ENCODE measurements around the gene TRPM4. TPM values are rescaled to one million over a fixed set of nuclear protein-coding genes. Genes with fewer than 3 reads are reported as not detected.
"Not testable (repeated sequence)": the region's sequence is repeated elsewhere in the genome, so short reads cannot be mapped to it uniquely, and the experiment has no call there.

TRPM4 gene
- total and polyA plus RNA-seq, 4 donors, result 8.1 to 31.2 (median 13.2) TPM

- no peak overlapping the region for H3K4me3 ChIP-seq (ENCODE audit: low read depth in 1 of 3, low read length in 3 of 3)
- H3K36me3 ChIP-seq (ENCODE audit: control insufficient read depth in 4 of 4, insufficient read depth in 3 of 4, low read depth in 1 of 4, low read length in 3 of 4), result no peaks in the 10 kb centered on the region
- WGBS, result 88% methylated on average over 4 of the region's 4 CpGs
- DNase-seq (ENCODE audit: low spot score), result no peak
- no peak for TF ChIP-seq RAD21 (IDR thresholded peaks at IDR 0.05)
- TF ChIP-seq GABPA (IDR thresholded peaks at IDR 0.05 in 1 of 2, conservative IDR thresholded peaks at IDR 0.05 in 1 of 2), result no peak
- TF ChIP-seq EGR1 (IDR thresholded peaks at IDR 0.05; ENCODE audit: low read depth in 2 of 2), result no peak
- TF ChIP-seq NR2F2 (IDR thresholded peaks at IDR 0.05), result no peak
- TF ChIP-seq ZBTB33 (IDR thresholded peaks at IDR 0.05), result no peak
- TF ChIP-seq CTCF (IDR thresholded peaks at IDR 0.05; ENCODE audit: low read depth, low read length, missing input control), result no peak
- TF ChIP-seq HNF4G (IDR thresholded peaks at IDR 0.05), result no peak
- no peak for TF ChIP-seq JUND (IDR thresholded peaks at IDR 0.05)
- TF ChIP-seq REST (IDR thresholded peaks at IDR 0.05), result no peak
- no peak for TF ChIP-seq MAX (IDR thresholded peaks at IDR 0.05)
- no peak for TF ChIP-seq FOXA1 (IDR thresholded peaks at IDR 0.05)
- TF ChIP-seq YY1 (IDR thresholded peaks at IDR 0.05), result no peak
- no peak for TF ChIP-seq RXRA (IDR thresholded peaks at IDR 0.05)
- TF ChIP-seq HNF4A (conservative IDR thresholded peaks at IDR 0.05), result no peak
- TF ChIP-seq TAF1 (conservative IDR thresholded peaks at IDR 0.05), result no peak
- TF ChIP-seq ATF3 (IDR thresholded peaks at IDR 0.05), result no peak
- H3K9me3 ChIP-seq (ENCODE audit: control insufficient read depth in 4 of 4, low read length in 3 of 4), result no peaks in the 10 kb centered on the region
- H3K27me3 ChIP-seq (ENCODE audit: control insufficient read depth in 4 of 4, insufficient read depth in 4 of 4, low read length in 3 of 4), result no peaks in the 10 kb centered on the region
- H3K27ac ChIP-seq (ENCODE audit: low read depth in 1 of 2, low read length in 2 of 2), result no peak overlapping the region
- H3K9ac ChIP-seq (ENCODE audit: low read depth in 1 of 2, low read length in 2 of 2), result no peak overlapping the region
- peaks cover 0 to 2% (median 0%) of the 10 kb centered on the region in 4 donors for H3K4me1 ChIP-seq (ENCODE audit: control insufficient read depth in 4 of 4, insufficient read depth in 4 of 4, low read length in 3 of 4)
Observed at GRCh38 chr19:49222528-49222927, 64.9 kb downstream of the TRPM4 start.

- H3K27me3 ChIP-seq (ENCODE audit: control insufficient read depth in 4 of 4, insufficient read depth in 4 of 4, low read length in 3 of 4), result no peaks in the 10 kb centered on the region
- H3K9ac ChIP-seq (ENCODE audit: low read depth in 1 of 2, low read length in 2 of 2), result no peak overlapping the region
- peaks cover 0 to 2% (median 0%) of the 10 kb centered on the region in 4 donors for H3K4me1 ChIP-seq (ENCODE audit: control insufficient read depth in 4 of 4, insufficient read depth in 4 of 4, low read length in 3 of 4)
- H3K27ac ChIP-seq (ENCODE audit: low read depth in 1 of 2, low read length in 2 of 2), result no peak overlapping the region
- H3K36me3 ChIP-seq (ENCODE audit: control insufficient read depth in 4 of 4, insufficient read depth in 3 of 4, low read depth in 1 of 4, low read length in 3 of 4), result no peaks in the 10 kb centered on the region
- TF ChIP-seq HNF4G (IDR thresholded peaks at IDR 0.05) (no peak), RAD21 (IDR thresholded peaks at IDR 0.05) (no peak), ATF3 (IDR thresholded peaks at IDR 0.05) (no peak), EGR1 (IDR thresholded peaks at IDR 0.05; ENCODE audit: low read depth in 2 of 2) (no peak), SP1 (IDR thresholded peaks at IDR 0.05) (no peak), FOXA2 (IDR thresholded peaks at IDR 0.05) (no peak)
- 89% methylated on average over 9 of the region's 9 CpGs for WGBS
- no peak overlapping the region for H3K4me3 ChIP-seq (ENCODE audit: low read depth in 1 of 3, low read length in 3 of 3)
- no peaks in the 10 kb centered on the region for H3K9me3 ChIP-seq (ENCODE audit: control insufficient read depth in 4 of 4, low read length in 3 of 4)
- DNase-seq (ENCODE audit: low spot score), result no peak
Observed at GRCh38 chr19:49223472-49223871, 65.9 kb downstream of the TRPM4 start.

DNA sequence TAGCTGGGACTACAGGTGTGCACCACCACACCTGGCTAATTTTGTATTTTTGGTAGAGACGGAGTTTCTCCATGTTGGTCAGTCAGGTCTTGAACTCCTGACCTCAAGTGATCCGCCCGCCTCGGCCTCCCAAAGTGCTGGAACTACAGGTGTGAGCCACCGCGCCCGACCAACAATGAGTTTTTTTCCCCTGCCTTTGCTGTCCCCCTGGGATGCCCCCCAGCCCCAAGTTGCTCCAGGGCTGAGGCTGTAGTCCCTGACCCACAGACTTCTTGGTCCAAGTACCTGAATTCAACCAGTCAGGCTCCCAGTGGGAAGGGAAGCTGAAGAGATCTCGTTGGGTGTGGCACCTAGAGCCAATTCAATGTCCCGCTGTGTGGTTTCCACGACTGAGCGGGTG, 66.8 kb downstream of the TRPM4 start:
- 91% methylated on average over 11 of the region's 11 CpGs for WGBS
- H3K27ac ChIP-seq (ENCODE audit: low read depth in 1 of 2, low read length in 2 of 2); DNase-seq (ENCODE audit: low spot score): not testable (repeated sequence)

More for the DNA sequence above, 66.8 kb downstream of the TRPM4 start:
- not testable (repeated sequence) for H3K36me3 ChIP-seq (ENCODE audit: control insufficient read depth in 4 of 4, insufficient read depth in 3 of 4, low read depth in 1 of 4, low read length in 3 of 4); H3K9ac ChIP-seq (ENCODE audit: low read depth in 1 of 2, low read length in 2 of 2); H3K9me3 ChIP-seq (ENCODE audit: control insufficient read depth in 4 of 4, low read length in 3 of 4); H3K27me3 ChIP-seq (ENCODE audit: control insufficient read depth in 4 of 4, insufficient read depth in 4 of 4, low read length in 3 of 4); H3K4me3 ChIP-seq (ENCODE audit: low read depth in 1 of 3, low read length in 3 of 3); H3K4me1 ChIP-seq (ENCODE audit: control insufficient read depth in 4 of 4, insufficient read depth in 4 of 4, low read length in 3 of 4)

Data from liver (tissue), 9 donors.